HG03196 (cell line): ENCODE measurements around the gene NEDD4L.

Experiments
- ATAC-seq: cut with Tn5 transposase; IDR thresholded peaks from one replicate; pipeline ENCODE4 v1.9.1; 2021; ENCODE audit not compliant: unreplicated experiment

NEDD4L gene

DNA sequence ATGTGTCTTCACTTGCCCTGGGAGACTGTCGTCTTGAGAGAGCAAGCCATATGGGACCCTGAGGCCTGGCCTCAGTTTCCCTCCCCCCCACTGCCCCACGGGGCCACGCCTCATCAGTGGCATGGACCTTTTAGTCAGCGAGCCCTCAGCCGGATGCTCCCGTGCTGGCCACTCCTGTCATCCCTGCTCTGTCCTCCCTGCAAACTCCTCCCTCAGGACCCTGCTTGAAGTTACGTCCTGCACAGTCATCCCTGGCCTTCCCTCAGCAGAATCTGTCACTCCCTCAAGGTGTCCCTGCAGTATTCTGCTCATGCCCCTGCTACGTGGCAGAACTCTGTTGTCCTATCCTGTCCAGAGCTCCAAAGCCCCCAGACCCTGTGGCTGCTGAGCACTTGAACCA lies 265.1 kb downstream of the NEDD4L start:
- ATAC-seq = no peak

GRCh38 chr18:58309610-58310239 lies 265.7 kb downstream of the NEDD4L start:
- ATAC-seq = no peak

- ATAC-seq = no peak
Observed at GRCh38 chr18:58310517-58310916, 266.5 kb downstream of the NEDD4L start.

DNA sequence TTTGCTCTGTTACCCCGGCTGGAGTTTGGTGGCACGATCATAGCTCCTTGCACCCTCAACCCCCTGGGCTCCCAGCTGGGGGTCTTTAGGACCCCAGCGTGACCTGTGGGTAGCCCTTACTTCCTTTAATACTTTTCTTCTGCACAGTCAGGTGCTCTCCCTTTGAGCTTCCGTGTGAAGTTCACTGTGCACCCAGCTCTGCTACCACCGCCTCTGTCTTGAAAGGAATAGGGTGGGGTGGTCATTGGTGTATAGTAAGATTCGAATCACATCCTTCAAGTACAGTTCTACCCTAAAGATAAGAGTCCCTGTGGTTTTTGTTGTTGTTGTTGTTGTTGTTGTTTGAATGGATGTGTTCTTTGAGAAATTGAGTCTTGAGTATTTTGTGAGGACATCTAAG lies 267.4 kb downstream of the NEDD4L start:
- no peak for ATAC-seq

GRCh38 chr18:58313491-58314032 lies 269.5 kb downstream of the NEDD4L start:
- no peak for ATAC-seq

DNA sequence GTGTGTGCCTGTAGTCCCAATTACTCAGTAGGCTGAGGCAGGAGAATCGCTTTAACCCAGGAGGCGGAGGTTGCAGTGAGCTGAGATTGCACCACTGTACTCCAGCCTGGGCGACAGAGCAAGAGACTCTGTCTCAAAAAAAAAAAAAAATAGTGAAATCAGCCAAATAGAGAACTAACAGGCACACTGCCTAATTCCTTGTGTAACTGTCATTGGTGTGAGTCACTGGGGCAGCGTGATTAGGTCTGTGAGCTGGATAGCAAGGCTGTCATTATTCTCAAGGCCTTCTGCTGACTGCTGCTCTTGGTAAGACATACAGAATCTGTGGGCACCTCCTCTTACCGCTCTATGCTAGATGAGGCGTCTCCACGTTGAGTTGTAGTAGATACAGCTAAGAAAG lies 270.3 kb downstream of the NEDD4L start:
- ATAC-seq = no peak

DNA sequence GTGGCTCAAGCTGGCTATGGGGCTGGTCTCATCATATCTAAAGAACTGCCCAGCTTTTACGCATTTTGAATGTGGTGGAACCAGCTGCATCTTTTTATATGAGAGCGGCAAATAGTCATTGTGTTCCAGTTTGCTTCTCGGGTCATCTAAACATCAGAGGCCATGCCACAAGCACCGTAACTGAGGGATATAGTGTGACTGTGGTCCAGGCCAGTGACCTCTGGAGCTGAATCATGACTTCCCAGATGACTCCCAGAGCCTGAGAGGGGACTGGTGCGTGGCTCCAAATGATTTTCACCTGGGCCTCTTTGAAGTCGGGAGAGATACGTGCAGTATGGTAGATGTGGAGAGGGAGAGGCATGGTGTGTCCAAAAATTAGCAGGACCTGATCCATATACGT lies 271.0 kb downstream of the NEDD4L start:
- no peak for ATAC-seq

DNA sequence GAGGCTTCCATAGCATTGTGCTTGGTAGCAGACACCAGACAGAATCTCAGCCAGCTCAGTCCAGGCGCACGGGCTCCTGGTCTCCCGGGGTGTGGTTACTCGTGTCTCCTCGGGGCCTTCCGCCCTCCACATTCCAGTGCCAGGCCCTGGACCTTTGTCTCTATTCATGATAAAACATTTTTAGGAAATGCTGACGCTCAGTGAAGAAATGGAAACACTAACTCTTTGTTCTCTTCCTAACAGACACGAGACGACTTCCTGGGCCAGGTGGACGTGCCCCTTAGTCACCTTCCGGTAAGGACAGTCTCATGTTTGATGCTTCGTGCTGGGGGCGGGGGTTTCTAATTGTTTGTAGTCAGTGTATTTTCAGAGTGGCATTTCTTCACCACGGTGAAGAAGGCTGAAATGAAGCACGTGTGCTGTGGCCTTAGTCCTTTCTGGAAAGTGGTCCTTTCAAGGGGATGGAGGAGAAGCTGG lies 271.8 kb downstream of the NEDD4L start:
- ATAC-seq = no peak

DNA sequence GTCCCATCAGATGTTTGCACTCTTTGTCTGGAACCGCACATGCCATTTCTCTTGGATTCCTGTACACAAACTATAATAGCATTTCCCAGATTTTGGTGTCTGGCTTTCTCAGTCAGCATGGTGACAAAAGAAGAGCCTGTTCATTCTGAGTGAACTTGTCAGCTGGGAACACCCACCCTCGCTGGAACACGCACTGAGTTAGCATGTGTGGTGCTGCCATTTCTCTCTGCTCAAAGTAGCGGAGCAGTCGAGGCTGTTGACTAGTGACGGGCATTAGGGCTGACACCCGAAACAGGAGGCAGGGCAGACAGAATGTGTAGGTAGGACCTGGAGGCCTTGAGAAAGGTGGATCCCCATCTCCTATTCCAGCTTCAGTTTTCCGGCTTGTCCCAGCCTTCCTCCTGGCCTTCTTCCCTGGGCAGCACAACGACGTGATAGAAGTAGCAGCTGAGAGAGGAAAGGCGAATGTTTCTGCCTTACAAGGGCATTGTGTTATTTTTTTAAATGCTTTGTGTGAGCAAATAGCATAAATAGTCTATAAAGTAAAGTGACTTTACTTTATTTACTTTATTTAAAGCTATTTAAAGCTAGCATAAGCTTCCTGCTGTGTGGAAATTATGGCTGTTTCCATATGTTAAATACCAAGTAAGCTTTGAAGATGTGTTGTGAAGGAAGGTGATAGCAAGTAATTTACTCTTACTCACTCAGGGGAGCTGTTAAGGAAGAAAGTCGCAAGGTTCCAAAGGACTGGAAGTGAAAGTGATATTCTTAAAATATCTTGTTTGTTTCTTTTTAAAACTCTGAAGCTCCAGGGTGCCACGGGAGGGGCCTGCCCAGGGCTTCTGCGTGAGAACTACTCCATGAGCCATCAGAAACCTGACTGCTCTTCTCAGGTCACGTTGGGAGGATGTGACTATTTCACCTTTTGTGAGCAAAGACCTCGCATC lies 272.6 kb downstream of the NEDD4L start:
- ATAC-seq = no peak

DNA sequence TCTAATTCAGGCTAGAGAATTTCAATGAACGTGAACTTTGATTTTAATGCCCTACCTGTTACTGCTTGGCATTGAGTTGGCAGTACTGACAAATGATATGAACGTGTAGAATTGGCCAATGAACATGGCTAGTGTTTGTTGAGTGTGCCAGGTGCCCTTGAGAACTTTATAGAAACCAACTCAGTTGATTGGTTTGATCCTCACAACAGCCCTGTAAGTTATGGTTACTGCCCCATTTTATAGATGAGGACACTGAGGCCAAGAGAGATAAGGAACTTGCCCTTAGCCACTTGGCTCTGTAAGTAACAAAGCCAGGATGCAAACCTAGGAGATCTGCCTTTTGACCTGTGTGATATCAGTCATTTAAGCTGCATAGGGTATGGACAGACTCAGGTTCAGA lies 275.7 kb downstream of the NEDD4L start:
- ATAC-seq = no peak

GRCh38 chr18:58320907-58321561 lies 277.0 kb downstream of the NEDD4L start:
- ATAC-seq = no peak

GRCh38 chr18:58321986-58322385 lies 278.0 kb downstream of the NEDD4L start:
- ATAC-seq = no peak

DNA sequence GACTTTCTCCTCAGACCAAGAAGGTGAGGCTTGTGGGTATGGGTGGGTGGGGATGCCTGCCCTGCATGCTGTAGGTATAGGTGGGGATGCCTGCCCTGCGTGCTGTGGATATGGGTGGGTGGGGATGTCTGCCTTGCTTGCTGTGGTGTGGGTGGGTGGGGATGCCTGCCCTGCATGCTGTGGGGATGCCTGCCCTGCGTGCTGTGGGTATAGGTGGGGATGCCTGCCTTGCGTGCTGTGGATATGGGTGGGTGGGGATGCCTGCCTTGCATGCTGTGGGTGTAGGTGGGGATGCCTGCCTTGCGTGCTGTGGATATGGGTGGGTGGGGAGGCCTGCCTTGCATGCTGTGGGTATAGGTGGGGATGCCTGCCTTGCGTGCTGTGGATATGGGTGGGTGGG lies 278.4 kb downstream of the NEDD4L start:
- ATAC-seq = no peak

DNA sequence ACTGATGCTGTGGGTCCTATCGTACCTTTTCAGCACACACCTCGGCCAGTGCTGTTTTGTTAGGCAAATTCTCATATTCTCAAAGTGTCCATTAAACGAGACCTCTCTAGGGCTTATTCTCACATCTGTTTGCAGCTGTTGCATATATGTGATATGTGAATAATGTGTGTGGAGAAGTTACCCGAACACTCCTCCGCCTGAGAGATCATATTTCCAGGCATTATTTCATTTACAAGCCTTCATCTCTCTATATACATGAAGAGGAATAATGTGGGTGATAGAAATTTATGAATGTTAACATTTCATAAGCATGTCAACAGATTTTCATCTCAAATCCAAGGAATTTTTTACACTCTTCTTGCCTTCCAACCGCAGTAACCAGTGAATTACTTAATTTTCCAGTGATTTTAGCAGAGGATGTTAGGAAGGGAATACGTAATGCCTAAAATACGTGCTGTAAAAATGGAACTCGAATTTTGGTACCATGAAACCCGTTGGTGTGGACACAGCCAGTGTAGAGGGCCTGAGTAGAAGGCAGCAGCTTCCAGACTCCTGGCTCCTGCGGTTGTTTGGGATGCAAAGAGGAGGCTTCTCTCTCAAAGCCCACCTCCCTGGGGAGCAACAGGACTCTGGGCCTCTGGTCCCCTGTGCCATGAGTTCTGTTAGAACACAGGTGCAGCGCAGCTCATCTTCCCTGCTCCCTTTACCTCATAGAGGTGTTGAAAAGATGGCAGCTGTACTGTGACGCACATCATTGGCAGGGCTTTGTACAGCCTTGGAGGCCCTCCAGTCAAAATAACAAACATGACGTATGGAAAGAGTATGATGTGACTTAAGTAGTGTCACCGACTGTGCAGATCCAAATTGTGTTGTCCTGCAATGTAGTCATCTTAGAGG lies 280.1 kb downstream of the NEDD4L start:
- no peak for ATAC-seq

DNA sequence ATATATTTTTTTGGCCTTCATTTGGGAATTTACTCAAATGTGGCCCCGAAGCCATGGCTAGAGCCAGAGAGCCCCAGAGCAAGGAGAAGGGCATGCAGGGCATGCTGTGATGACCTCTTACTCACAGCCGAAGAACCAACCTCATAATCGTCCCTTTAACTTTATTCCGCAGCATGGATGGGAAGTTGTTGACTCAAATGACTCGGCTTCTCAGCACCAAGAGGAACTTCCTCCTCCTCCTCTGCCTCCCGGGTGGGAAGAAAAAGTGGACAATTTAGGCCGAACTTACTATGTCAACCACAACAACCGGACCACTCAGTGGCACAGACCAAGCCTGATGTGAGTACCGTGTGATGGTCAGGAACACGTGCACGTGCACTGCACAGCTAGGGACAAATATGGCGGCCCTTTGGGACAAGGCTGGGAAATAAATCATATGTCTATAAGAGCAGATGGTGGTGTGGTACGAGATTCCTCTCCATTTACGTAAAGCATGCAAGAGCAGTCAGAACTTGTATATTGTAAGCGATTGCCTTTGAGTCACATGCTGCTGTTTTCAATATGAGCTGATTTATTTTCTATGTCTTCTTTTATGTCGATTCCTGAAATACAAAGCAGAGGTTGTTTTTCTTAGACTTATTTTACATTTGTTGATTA lies 280.9 kb downstream of the NEDD4L start:
- ATAC-seq = no peak

DNA sequence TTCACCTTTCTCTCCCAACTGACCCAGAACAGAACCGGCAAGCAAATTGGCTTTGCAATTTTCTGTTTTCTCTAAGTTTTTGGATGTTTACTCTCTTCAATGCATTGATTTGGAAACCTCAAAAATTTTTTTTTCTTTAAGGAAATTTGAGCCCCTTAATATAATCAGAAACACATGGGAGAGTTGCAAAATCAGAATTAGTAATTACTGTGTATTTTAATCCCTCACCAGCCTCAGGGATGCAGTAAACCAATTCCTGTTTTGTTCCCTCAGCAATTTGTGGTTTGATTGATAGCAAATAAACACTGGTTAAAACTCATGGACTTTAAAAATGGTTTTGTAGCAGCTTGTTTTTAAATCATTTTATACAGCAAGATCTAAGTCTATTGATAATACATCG lies 281.5 kb downstream of the NEDD4L start:
- no peak for ATAC-seq

GRCh38 chr18:58334061-58334460 lies 290.0 kb downstream of the NEDD4L start:
- ATAC-seq = no peak

DNA sequence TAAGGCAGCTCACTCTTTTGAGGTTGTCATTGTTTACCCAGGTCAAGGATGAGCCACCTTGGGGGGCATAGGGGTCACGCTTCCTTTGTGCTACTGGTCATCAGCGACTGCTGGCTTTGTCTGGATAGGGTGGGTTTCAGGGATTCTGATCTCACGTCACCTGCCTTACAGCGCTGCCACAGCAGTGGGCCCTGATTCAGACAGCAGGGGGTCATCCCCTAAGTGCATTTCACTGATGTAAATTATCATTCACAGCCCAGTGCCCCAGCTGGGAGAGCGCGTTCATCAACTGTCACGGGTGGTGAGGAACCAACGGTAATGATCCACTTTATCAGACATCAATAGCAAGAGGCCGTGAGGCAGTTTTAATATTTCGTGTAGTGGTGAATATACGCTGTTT lies 291.2 kb downstream of the NEDD4L start:
- no peak for ATAC-seq

- no peak for ATAC-seq
Observed at GRCh38 chr18:58335821-58336220, 291.8 kb downstream of the NEDD4L start.

GRCh38 chr18:58336605-58337004 lies 292.6 kb downstream of the NEDD4L start:
- no peak for ATAC-seq
